Dendritic cell treated with granulocyte-macrophage colony-stimulating factor and Interleukin-4, amounts not matched to agents 40 ng/mL and 50 ng/mL, for 4 days (primary cell): Measurements from ENCODE around the gene ACTN4.

Experiments
- H3K27ac Mint-ChIP-seq: one replicate; pipeline ENCODE4 v1.8.0; 2022; ENCODE audit warnings: mild to moderate bottlenecking, mixed read lengths
- H3K27me3 Mint-ChIP-seq: one replicate; pipeline ENCODE4 v1.8.0; 2022; ENCODE audit warnings: mild to moderate bottlenecking, mixed read lengths
- H3K36me3 Mint-ChIP-seq: one replicate; pipeline ENCODE4 v1.8.0; 2022; ENCODE audit warnings: low read depth, mixed read lengths
- H3K4me1 Mint-ChIP-seq: one replicate; pipeline ENCODE4 v1.8.0; 2022; ENCODE audit warnings: low read depth, mixed read lengths
- H3K4me3 Mint-ChIP-seq: one replicate; pipeline ENCODE4 v1.8.0; 2022; ENCODE audit warnings: mild to moderate bottlenecking, moderate library complexity, mixed read lengths
- H3K9me3 Mint-ChIP-seq: one replicate; pipeline ENCODE4 v1.8.0; 2022; ENCODE audit warnings: mixed read lengths
- intact Hi-C: fragments of 100-400 bp; cut with micrococcal nuclease; formaldehyde crosslinking; loops from one replicate; pipeline ENCODE4 v1.15.0; 2022

ACTN4 gene

GRCh38 chr19:38733241-38733492, 85.7 kb downstream of the ACTN4 start:
- H3K4me1 Mint-ChIP-seq, result peaks cover 52% of the 10 kb centered on the region
- intact Hi-C loops, result loop anchor here (10.0 kb wide), 1 partner anchor 112 kb away; the partner anchor contains the start of gene HNRNPL
- H3K27me3 Mint-ChIP-seq, result peaks cover 16% of the 10 kb centered on the region
- peaks cover 43% of the 10 kb centered on the region for H3K36me3 Mint-ChIP-seq
- H3K27ac Mint-ChIP-seq, result peak overlapping the region; percentile 29
- H3K4me3 Mint-ChIP-seq, result no peak overlapping the region
- H3K9me3 Mint-ChIP-seq, result no peaks in the 10 kb centered on the region

GRCh38 chr19:38733493-38734175, 86.2 kb downstream of the ACTN4 start:
- Mint-ChIP-seq H3K27me3 (peaks cover 20% of the 10 kb centered on the region), H3K4me1 (peaks cover 47% of the 10 kb centered on the region), H3K27ac (peak overlapping the region; percentile 29), H3K36me3 (peaks cover 38% of the 10 kb centered on the region), H3K4me3 (no peak overlapping the region), H3K9me3 (no peaks in the 10 kb centered on the region)
- intact Hi-C loops, result loop anchor here (10.0 kb wide), 1 partner anchor 111 kb away; the partner anchor contains the start of gene HNRNPL

- no peak overlapping the region for H3K4me3 Mint-ChIP-seq
- H3K4me1 Mint-ChIP-seq, result peaks cover 48% of the 10 kb centered on the region
- intact Hi-C loops, result loop anchor here (10.0 kb wide), 1 partner anchor 111 kb away; the partner anchor contains the start of gene HNRNPL
- H3K9me3 Mint-ChIP-seq, result no peaks in the 10 kb centered on the region
- peaks cover 21% of the 10 kb centered on the region for H3K27me3 Mint-ChIP-seq
- H3K27ac Mint-ChIP-seq, result no peak overlapping the region
- H3K36me3 Mint-ChIP-seq, result peaks cover 33% of the 10 kb centered on the region
These were observed 86.7 kb downstream of the ACTN4 start for GRCh38 chr19:38734176-38734425.

GRCh38 chr19:38734426-38735256, 87.2 kb downstream of the ACTN4 start:
- peaks cover 23% of the 10 kb centered on the region for H3K27me3 Mint-ChIP-seq
- H3K27ac Mint-ChIP-seq, result peak overlapping the region; percentile 52
- peak overlapping the region; percentile 58 for H3K4me3 Mint-ChIP-seq
- no peaks in the 10 kb centered on the region for H3K9me3 Mint-ChIP-seq
- peaks cover 54% of the 10 kb centered on the region for H3K4me1 Mint-ChIP-seq
- intact Hi-C loops, result loop anchor here (10.0 kb wide), 1 partner anchor 110 kb away; the partner anchor contains the start of gene HNRNPL
- peaks cover 28% of the 10 kb centered on the region for H3K36me3 Mint-ChIP-seq

GRCh38 chr19:38735257-38735686, 87.8 kb downstream of the ACTN4 start:
- H3K9me3 Mint-ChIP-seq, result no peaks in the 10 kb centered on the region
- peaks cover 54% of the 10 kb centered on the region for H3K4me1 Mint-ChIP-seq
- H3K27me3 Mint-ChIP-seq, result peaks cover 23% of the 10 kb centered on the region
- intact Hi-C loops, result loop anchor here (10.0 kb wide), 1 partner anchor 110 kb away; the partner anchor contains the start of gene HNRNPL
- peaks cover 22% of the 10 kb centered on the region for H3K36me3 Mint-ChIP-seq
- H3K4me3 Mint-ChIP-seq, result peak overlapping the region; percentile 58
- H3K27ac Mint-ChIP-seq, result peak overlapping the region; percentile 52

GRCh38 chr19:38736036-38736412, 88.6 kb downstream of the ACTN4 start:
- intact Hi-C loops, result loop anchor here (10.0 kb wide), 1 partner anchor 109 kb away; the partner anchor contains the start of gene HNRNPL
- peaks cover 54% of the 10 kb centered on the region for H3K4me1 Mint-ChIP-seq
- no peak overlapping the region for H3K27ac Mint-ChIP-seq

GRCh38 chr19:38736413-38737280, 89.2 kb downstream of the ACTN4 start:
- H3K27me3 Mint-ChIP-seq, result peaks cover 25% of the 10 kb centered on the region
- intact Hi-C loops, result loop anchor here (10.0 kb wide), 1 partner anchor 108 kb away; the partner anchor contains the start of gene HNRNPL
- H3K4me1 Mint-ChIP-seq, result peaks cover 54% of the 10 kb centered on the region
- H3K27ac Mint-ChIP-seq, result no peak overlapping the region
- H3K36me3 Mint-ChIP-seq, result peaks cover 8% of the 10 kb centered on the region
- peak overlapping the region; percentile 50 for H3K4me3 Mint-ChIP-seq
- no peaks in the 10 kb centered on the region for H3K9me3 Mint-ChIP-seq

More at GRCh38 chr19:38736036-38736412, 88.6 kb downstream of the ACTN4 start:
- Mint-ChIP-seq H3K9me3 (no peaks in the 10 kb centered on the region), H3K4me3 (peak overlapping the region; percentile 60), H3K27me3 (peaks cover 25% of the 10 kb centered on the region), H3K36me3 (peaks cover 14% of the 10 kb centered on the region)

GRCh38 chr19:38737281-38737865, 89.9 kb downstream of the ACTN4 start:
- Mint-ChIP-seq H3K9me3 (no peaks in the 10 kb centered on the region), H3K4me1 (peaks cover 54% of the 10 kb centered on the region), H3K36me3 (peaks cover under 1% of the 10 kb centered on the region), H3K27me3 (peaks cover 25% of the 10 kb centered on the region), H3K4me3 (no peak overlapping the region), H3K27ac (no peak overlapping the region)
- intact Hi-C loops, result loop anchor here (10.0 kb wide), 1 partner anchor 107 kb away; the partner anchor contains the start of gene HNRNPL

- no peak overlapping the region for H3K27ac Mint-ChIP-seq
These were observed 90.7 kb downstream of the ACTN4 start for GRCh38 chr19:38737921-38738737.

GRCh38 chr19:38739440-38740256, 92.2 kb downstream of the ACTN4 start:
- Mint-ChIP-seq H3K27ac (peak overlapping the region; percentile 12), H3K36me3 (no peaks in the 10 kb centered on the region), H3K4me3 (no peak overlapping the region), H3K9me3 (no peaks in the 10 kb centered on the region), H3K27me3 (peaks cover 31% of the 10 kb centered on the region), H3K4me1 (peaks cover 32% of the 10 kb centered on the region)
- intact Hi-C loops, result loop anchor here (10.0 kb wide), 1 partner anchor 105 kb away; the partner anchor contains the start of gene HNRNPL

More at GRCh38 chr19:38737921-38738737, 90.7 kb downstream of the ACTN4 start:
- no peaks in the 10 kb centered on the region for H3K36me3 Mint-ChIP-seq
- no peaks in the 10 kb centered on the region for H3K9me3 Mint-ChIP-seq
- H3K4me1 Mint-ChIP-seq, result peaks cover 47% of the 10 kb centered on the region
- intact Hi-C loops, result loop anchor here (10.0 kb wide), 1 partner anchor 107 kb away; the partner anchor contains the start of gene HNRNPL
- peaks cover 25% of the 10 kb centered on the region for H3K27me3 Mint-ChIP-seq
- no peak overlapping the region for H3K4me3 Mint-ChIP-seq

GRCh38 chr19:38740257-38740592, 92.8 kb downstream of the ACTN4 start:
- Mint-ChIP-seq H3K27me3 (peaks cover 32% of the 10 kb centered on the region), H3K27ac (no peak overlapping the region)

GRCh38 chr19:38740932-38741331, 93.5 kb downstream of the ACTN4 start:
- no peaks in the 10 kb centered on the region for H3K36me3 Mint-ChIP-seq
- intact Hi-C loops, result no loop called here
- peaks cover 37% of the 10 kb centered on the region for H3K27me3 Mint-ChIP-seq
- H3K4me3 Mint-ChIP-seq, result no peak overlapping the region
- H3K9me3 Mint-ChIP-seq, result no peaks in the 10 kb centered on the region
- peaks cover 23% of the 10 kb centered on the region for H3K4me1 Mint-ChIP-seq
- H3K27ac Mint-ChIP-seq, result no peak overlapping the region

More at GRCh38 chr19:38740257-38740592, 92.8 kb downstream of the ACTN4 start:
- intact Hi-C loops, result no loop called here
- Mint-ChIP-seq H3K4me1 (peaks cover 26% of the 10 kb centered on the region), H3K4me3 (no peak overlapping the region), H3K36me3 (no peaks in the 10 kb centered on the region), H3K9me3 (no peaks in the 10 kb centered on the region)
